GM21723 (cell line): Measurements from ENCODE around the gene ATG10.
"Not testable (repeated sequence)": the region's sequence is repeated elsewhere in the genome, so short reads cannot be mapped to it uniquely, and the experiment has no call there.

Experiments
- ATAC-seq: cut with Tn5 transposase; IDR thresholded peaks from one replicate; pipeline ENCODE4 v1.9.1; 2021; ENCODE audit warnings: mild to moderate bottlenecking, moderate library complexity; ENCODE audit not compliant: unreplicated experiment

ATG10 gene

GRCh38 chr5:82046276-82046647, 74.4 kb downstream of the ATG10 start:
- ATAC-seq, result no peak

GRCh38 chr5:82050955-82051354, 79.1 kb downstream of the ATG10 start:
- ATAC-seq, result no peak

- ATAC-seq, result no peak
Observed at GRCh38 chr5:82054004-82054710, 82.3 kb downstream of the ATG10 start.

GRCh38 chr5:82057051-82057450, 85.2 kb downstream of the ATG10 start:
- ATAC-seq, result no peak

- peak; percentile 52 for ATAC-seq
Observed at GRCh38 chr5:82058710-82059109, 86.9 kb downstream of the ATG10 start.

- ATAC-seq, result no peak
Observed at GRCh38 chr5:82066791-82067190, 95.0 kb downstream of the ATG10 start.

- not testable (repeated sequence) for ATAC-seq
Observed at GRCh38 chr5:82068042-82068441, 96.2 kb downstream of the ATG10 start.

GRCh38 chr5:82068723-82069122, 96.9 kb downstream of the ATG10 start:
- no peak for ATAC-seq

- no peak for ATAC-seq
Observed at GRCh38 chr5:82072138-82072537, 100.3 kb downstream of the ATG10 start.

- ATAC-seq, result no peak
Observed at GRCh38 chr5:82073179-82073578, 101.4 kb downstream of the ATG10 start.

GRCh38 chr5:82074950-82075349, 103.1 kb downstream of the ATG10 start:
- ATAC-seq, result no peak

- ATAC-seq, result no peak
Observed at GRCh38 chr5:82077496-82077895, 105.7 kb downstream of the ATG10 start.

GRCh38 chr5:82091617-82092016, 119.8 kb downstream of the ATG10 start:
- ATAC-seq, result no peak

GRCh38 chr5:82095536-82095935, 123.7 kb downstream of the ATG10 start:
- no peak for ATAC-seq

GRCh38 chr5:82096249-82096648, 124.4 kb downstream of the ATG10 start:
- no peak for ATAC-seq

GRCh38 chr5:82100303-82101077, 128.7 kb downstream of the ATG10 start:
- peak; percentile 91 for ATAC-seq

GRCh38 chr5:82104872-82105271, 133.0 kb downstream of the ATG10 start:
- no peak for ATAC-seq

GRCh38 chr5:82105457-82105856, 133.6 kb downstream of the ATG10 start:
- ATAC-seq, result no peak

- no peak for ATAC-seq
Observed at GRCh38 chr5:82106207-82106606, 134.4 kb downstream of the ATG10 start.

GRCh38 chr5:82106756-82107155, 134.9 kb downstream of the ATG10 start:
- ATAC-seq, result no peak

GRCh38 chr5:82107267-82107666, 135.4 kb downstream of the ATG10 start:
- peak; percentile 52 for ATAC-seq

GRCh38 chr5:82109013-82109412, 137.2 kb downstream of the ATG10 start:
- no peak for ATAC-seq
